HS-5 (cell line): ENCODE results near the gene AQR.
"Not testable (repeated sequence)": the region's sequence is repeated elsewhere in the genome, so short reads cannot be mapped to it uniquely, and the experiment has no call there.

ENCODE experiments used
- DNase-seq: peaks from one replicate; pipeline ENCODE4 v3.0.0-alpha.2; 2012; ENCODE audit warnings: low read depth

The AQR gene

GRCh38 chr15:34812868-34813365, 156.6 kb downstream of the AQR start:
- DNase-seq = not testable (repeated sequence)

GRCh38 chr15:34812369-34812768, 157.2 kb downstream of the AQR start:
- DNase-seq = peak; percentile 48

- peak; percentile 99 for DNase-seq
These were observed 159.0 kb downstream of the AQR start for GRCh38 chr15:34810443-34811129.

GRCh38 chr15:34809186-34809585, 160.4 kb downstream of the AQR start:
- no peak for DNase-seq

DNA sequence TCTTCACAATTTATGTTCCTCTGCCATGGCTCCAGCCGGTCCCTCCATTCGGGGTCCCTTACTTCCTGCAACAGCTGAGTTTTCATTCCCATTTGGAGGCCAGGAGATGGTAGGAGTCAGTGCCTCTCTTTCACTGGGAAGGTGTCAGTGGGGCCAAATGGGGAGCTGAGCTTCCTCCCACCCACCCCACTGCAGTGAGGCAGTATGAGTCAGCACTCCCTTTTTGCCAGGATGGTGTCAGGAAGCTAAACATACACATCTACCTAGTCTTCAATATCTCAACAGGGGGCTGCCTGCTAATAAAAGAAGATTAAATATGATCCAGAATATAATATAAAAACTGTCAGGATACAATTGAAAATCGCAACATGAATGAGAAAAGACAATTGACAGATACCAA, 161.5 kb downstream of the AQR start:
- DNase-seq = no peak

DNA sequence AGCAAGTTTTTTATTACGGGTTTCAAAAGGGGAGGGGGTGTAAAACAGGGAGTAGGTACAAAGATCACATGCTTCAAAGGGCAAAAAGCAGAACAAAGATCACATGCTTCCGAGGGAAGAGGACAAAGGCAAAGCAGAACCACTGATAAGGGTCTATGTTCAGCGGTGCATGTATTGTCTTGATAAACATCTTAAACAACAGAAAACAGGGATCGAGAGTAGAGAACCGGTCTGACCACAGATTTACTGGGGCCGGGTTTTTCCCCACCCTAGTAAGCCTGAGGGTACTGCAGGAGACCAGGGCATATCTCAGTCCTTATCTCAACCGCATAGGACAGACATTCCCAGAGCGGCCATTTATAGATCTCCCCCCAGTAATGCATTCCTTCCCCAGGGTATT, 162.3 kb downstream of the AQR start:
- not testable (repeated sequence) for DNase-seq

DNA sequence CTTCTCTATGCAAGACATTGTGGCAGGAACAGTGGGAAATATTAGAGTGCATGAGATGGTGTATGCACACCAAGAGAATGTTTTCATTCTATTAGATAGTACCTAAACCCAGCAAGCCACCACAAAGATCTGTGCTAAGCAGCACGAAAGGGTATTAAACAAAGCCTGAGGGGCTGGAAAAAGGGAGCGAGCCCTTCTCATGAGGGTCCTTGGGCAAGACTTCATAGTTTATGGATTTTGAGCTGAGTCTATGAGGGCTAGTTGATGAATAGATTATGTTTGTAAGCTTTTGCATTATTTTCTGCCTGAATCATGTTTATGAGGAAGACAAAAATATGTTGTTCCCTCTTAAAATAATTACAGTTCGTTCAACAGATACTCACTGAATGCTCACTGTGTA, 164.8 kb downstream of the AQR start:
- no peak for DNase-seq

DNA sequence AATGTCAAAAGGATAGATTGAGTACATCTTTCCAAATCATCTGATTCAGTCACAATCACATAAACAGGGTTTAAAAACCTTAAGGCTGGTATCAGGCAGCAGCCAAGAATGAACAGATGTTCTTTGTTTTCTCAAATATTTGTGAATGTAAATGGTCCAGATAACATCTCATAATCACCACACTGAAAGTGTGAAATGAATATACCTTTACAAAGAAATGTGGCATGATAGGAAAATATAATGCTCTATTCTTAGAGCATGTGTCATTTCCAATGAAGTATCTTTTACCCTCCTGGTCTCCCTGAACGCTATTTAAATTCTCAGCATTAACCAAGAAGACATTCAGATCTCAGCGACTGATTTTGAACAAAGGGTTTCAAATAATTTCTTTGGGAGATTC, 165.4 kb downstream of the AQR start:
- DNase-seq = no peak

GRCh38 chr15:34802803-34803750, 166.5 kb downstream of the AQR start:
- no peak for DNase-seq

GRCh38 chr15:34802371-34802770, 167.2 kb downstream of the AQR start:
- no peak for DNase-seq
